GM12801 (cell line): Measurements from ENCODE around the gene HDAC4.

Experiments
- CTCF ChIP-seq: IDR thresholded peaks from one replicate; pipeline ENCODE4 v1.5.1; 2011; ENCODE audit warnings: control low read depth; ENCODE audit not compliant: insufficient read length; ENCODE audit errors: extremely low read depth

Gene HDAC4

GRCh38 chr2:239268549-239268948 lies 132.3 kb downstream of the HDAC4 start:
- TF ChIP-seq CTCF, result no peak

DNA sequence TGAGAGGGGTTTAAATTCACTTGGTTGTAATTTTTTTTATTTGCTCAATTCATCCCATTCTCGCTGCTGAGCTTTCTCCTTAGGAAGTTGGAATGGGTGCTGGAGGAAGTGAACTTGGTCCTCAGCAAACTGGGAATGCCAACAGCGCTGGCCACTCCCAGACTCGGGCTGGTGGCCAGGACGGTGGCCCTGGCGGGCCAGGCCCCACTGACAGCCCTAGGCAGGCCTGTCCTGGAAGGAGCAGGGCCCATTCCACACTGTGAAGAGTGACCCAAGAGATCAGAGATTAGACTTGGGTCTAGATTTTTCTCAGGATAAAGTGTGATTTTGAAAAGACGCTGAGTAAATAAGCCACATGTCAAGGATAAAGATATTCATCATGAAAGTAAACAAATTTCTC lies 132.7 kb downstream of the HDAC4 start:
- TF ChIP-seq CTCF, result no peak

GRCh38 chr2:239267288-239267951 lies 133.4 kb downstream of the HDAC4 start:
- TF ChIP-seq CTCF, result no peak

- TF ChIP-seq CTCF, result no peak
These were observed 134.0 kb downstream of the HDAC4 start for GRCh38 chr2:239266779-239267287.

GRCh38 chr2:239266434-239266766 lies 134.4 kb downstream of the HDAC4 start:
- TF ChIP-seq CTCF, result no peak

GRCh38 chr2:239265681-239266433 lies 135.0 kb downstream of the HDAC4 start:
- TF ChIP-seq CTCF, result no peak

DNA sequence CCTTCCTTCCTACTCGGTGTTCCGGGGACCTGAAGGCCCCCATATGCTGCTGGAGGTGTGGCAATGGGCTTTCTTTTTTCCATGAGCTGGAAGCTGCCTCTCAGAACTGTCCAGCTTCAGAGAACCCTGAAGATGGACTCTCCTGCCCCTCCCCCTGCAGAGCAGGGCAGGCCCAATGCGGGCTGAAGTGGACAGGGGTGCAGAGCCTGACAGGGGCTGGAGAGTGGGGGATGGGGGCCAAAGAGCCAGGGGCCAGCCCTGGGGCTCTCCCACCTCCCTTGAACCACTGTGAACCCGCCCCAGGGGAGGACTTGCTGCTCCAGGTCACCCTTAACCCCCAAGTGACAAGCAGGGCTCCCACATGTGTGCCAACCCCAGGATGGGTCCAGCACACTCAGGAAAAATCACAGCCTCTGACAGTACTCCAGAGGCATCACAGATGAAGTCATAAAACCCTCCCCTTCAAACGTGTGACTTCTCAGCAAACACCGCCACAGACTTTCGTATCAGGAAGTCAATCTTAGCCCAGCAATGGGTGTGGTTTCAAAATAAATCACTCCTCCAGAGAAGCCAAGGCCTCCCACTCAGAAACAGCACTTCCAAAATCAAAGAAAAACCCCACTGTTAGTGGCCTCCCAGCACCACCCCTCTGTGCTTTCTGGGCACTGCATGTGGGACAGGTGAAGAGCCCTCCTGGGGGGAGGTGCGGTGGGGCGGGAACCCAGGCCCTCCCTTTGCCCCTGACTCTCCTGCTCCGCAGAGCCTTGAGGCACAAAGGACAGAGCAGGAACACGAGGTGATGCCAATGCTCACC lies 135.8 kb downstream of the HDAC4 start:
- TF ChIP-seq CTCF, result no peak
